Vagina (tissue), 2 donors: ENCODE results near the gene BCAS1. TPM values are rescaled to one million over a fixed set of nuclear protein-coding genes. Genes with fewer than 3 reads are reported as not detected.
"Not testable (repeated sequence)": the region's sequence is repeated elsewhere in the genome, so short reads cannot be mapped to it uniquely, and the experiment has no call there.

Experiments used
- DNase-seq, 2 donors: peaks; one replicate each; pipeline ENCODE4 v3.0.0-alpha.2; 2017; ENCODE audit errors: extremely low spot score in 2 of 2
- H3K27ac ChIP-seq: fragments of 200-600 bp; sonication (generic); one replicate; pipeline ENCODE4 v1.5.1; 2019
- H3K27me3 ChIP-seq: fragments of 200-600 bp; sonication (generic); one replicate; pipeline ENCODE4 v1.5.1; 2019
- H3K36me3 ChIP-seq, 2 donors: fragments of 200-600 bp; sonication (generic); one replicate each; pipeline ENCODE4 v1.5.1; 2017 to 2019
- H3K4me1 ChIP-seq: fragments of 200-600 bp; sonication (generic); one replicate; pipeline ENCODE4 v1.5.1; 2019
- H3K4me3 ChIP-seq, 2 donors: fragments of 200-600 bp; sonication (generic); 1 replicate in 1 of 2; 2 replicates in 1 of 2; pipeline ENCODE4 v1.5.1; 2016 to 2019
- H3K9me3 ChIP-seq: fragments of 200-600 bp; sonication (generic); one replicate; pipeline ENCODE4 v1.5.1; 2019
- POLR2A ChIP-seq, 2 donors: fragments of 450-650 bp; IDR thresholded peaks; one replicate each; pipeline ENCODE4 v1.6.1; 2017; ENCODE audit warnings: antibody characterized with exemption in 2 of 2, mild to moderate bottlenecking in 2 of 2, moderate library complexity in 2 of 2
- POLR2AphosphoS5 ChIP-seq, 2 donors: sonication (generic); formaldehyde crosslinking; IDR thresholded peaks; one replicate each; pipeline ENCODE4 v1.9.0; 2017; ENCODE audit warnings: antibody characterized with exemption in 2 of 2, mild to moderate bottlenecking in 2 of 2, low read depth in 1 of 2; ENCODE audit not compliant: insufficient read depth in 1 of 2
- intact Hi-C: fragments of 100-400 bp; cut with DNase I; formaldehyde crosslinking; loops from one replicate; pipeline ENCODE4 v1.15.1; 2023
- total RNA-seq: library from RNA; depleted of rRNA; stranded (reverse); fragments of >200 nt; gene quantifications from one replicate; pipeline ENCODE4 v1.2.3, GENCODE V29; 2016
- TF ChIP-seq, protein P1 (sequence below), 3 experiments: fragments of 450-650 bp in 2 of 3; fragments of 200-600 bp in 1 of 3; sonication (generic) in 1 of 3; IDR thresholded peaks; one replicate each; pipeline ENCODE4 v1.5.1; 2017 to 2019; ENCODE audit warnings: antibody characterized with exemption in 3 of 3, mild to moderate bottlenecking in 2 of 3, moderate library complexity in 2 of 3

BCAS1 gene
- total RNA-seq, 1 donor from 2014 or later, result 2.7 TPM

DNA sequence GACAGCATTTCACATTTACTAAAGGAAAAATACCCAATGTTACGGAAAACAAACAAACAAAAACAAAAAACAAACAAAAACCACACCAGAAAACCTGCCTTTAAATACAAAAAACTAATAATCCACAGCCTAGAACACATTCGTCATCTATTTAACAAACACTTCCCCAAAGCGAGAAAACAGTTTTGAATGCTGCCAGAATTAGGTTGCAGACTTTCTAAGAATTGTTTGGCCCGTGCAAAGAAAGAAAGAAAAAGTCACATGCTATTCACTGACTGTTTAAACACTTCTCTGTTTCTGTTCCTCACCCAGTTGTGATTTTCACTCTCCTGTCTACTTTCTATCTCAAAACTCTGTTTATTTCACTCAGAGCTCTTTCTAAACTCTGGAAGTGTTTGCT is 52.5 kb downstream of the BCAS1 start:
- no peak overlapping the region for H3K27ac ChIP-seq
- TF ChIP-seq, protein P1, sequence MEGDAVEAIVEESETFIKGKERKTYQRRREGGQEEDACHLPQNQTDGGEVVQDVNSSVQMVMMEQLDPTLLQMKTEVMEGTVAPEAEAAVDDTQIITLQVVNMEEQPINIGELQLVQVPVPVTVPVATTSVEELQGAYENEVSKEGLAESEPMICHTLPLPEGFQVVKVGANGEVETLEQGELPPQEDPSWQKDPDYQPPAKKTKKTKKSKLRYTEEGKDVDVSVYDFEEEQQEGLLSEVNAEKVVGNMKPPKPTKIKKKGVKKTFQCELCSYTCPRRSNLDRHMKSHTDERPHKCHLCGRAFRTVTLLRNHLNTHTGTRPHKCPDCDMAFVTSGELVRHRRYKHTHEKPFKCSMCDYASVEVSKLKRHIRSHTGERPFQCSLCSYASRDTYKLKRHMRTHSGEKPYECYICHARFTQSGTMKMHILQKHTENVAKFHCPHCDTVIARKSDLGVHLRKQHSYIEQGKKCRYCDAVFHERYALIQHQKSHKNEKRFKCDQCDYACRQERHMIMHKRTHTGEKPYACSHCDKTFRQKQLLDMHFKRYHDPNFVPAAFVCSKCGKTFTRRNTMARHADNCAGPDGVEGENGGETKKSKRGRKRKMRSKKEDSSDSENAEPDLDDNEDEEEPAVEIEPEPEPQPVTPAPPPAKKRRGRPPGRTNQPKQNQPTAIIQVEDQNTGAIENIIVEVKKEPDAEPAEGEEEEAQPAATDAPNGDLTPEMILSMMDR (IDR thresholded peaks at IDR 0.05), result no peak
- no peak for TF ChIP-seq POLR2A (IDR thresholded peaks at IDR 0.05)
- TF ChIP-seq POLR2AphosphoS5 (IDR thresholded peaks at IDR 0.05; ENCODE audit: insufficient read depth in 1 of 2, low read depth in 1 of 2), result no peak
- no peaks in the 10 kb centered on the region for H3K36me3 ChIP-seq
- DNase-seq, result no peak
- intact Hi-C loops, result no loop called here
- no peaks in the 10 kb centered on the region for H3K4me1 ChIP-seq
- no peaks in the 10 kb centered on the region for H3K9me3 ChIP-seq
- H3K4me3 ChIP-seq, result no peak overlapping the region
- H3K27me3 ChIP-seq, result no peaks in the 10 kb centered on the region

DNA sequence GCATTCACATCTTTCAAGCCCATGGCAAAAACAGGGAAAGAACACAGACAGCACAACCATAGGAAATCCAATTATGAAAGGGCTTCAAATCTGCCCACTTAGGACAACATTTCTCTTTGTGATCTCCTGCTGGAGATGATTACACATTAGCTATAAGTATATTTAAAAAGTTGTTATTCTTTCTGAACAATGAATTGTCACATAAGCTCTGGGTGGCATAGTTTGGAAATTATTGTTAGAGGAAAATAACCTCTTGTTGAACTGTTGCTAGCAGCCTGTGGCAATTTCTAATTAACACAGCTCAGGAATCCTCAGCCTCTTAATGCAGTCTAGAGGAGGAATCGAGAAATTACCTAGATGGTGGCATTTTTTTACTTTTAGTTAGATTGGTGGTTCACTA is 54.9 kb downstream of the BCAS1 start:
- no peaks in the 10 kb centered on the region for H3K4me1 ChIP-seq
- H3K36me3 ChIP-seq, result no peaks in the 10 kb centered on the region
- DNase-seq, result no peak
- H3K4me3 ChIP-seq, result no peak overlapping the region
- TF ChIP-seq POLR2A (IDR thresholded peaks at IDR 0.05) (no peak), POLR2AphosphoS5 (IDR thresholded peaks at IDR 0.05; ENCODE audit: insufficient read depth in 1 of 2, low read depth in 1 of 2) (no peak)
- TF ChIP-seq, protein P1 (IDR thresholded peaks at IDR 0.05), result no peak
- H3K27me3 ChIP-seq, result no peaks in the 10 kb centered on the region
- no peak overlapping the region for H3K27ac ChIP-seq
- intact Hi-C loops, result no loop called here
- H3K9me3 ChIP-seq, result no peaks in the 10 kb centered on the region

DNA sequence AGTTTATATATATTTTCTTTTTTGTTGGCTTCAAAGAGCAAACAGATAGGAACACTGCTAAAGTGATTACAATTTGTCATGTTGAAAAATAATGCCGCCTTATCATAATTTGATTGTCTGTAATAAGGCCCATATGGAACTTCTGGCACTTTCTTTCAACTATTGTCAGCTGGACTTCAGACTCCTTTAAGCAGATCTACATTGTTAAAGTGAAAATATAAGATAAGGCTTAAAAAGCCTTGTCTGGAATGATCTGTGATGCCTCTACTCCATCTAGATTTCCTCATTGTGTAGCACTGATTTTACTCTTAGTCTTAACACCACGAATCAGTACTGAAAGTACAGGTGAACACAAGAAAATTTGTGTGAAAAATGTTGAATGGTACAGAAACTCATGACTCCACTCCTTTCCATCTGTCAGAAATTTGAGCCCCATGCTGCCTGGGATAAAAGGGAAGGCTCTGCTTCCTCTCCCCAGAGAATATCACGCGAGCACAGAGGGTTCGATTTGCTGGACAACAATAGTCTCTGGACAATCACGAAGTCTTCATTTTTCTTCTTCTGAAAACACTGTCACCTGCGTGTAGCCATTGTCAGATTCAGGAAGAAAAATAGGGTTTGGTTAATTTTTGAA is 56.0 kb downstream of the BCAS1 start:
- no peaks in the 10 kb centered on the region for H3K9me3 ChIP-seq

DNA sequence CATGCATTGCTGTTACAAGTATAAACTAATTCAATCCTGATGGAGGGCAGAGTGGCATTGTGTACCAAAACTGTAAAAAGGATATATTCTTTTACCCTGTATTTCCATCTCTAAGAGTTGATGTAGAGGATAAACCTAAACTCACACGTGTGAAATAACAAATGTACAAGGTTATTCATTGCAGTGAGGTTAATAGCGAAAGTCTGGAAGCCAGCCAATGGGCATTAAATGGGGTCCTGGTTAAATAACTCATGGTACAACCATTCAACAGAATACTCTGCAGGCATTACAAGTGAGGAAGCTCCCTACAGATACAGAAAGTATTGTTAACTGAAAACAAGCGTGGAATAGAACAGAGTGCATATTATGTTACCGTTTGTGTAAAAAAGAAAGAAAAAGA is 56.9 kb downstream of the BCAS1 start:
- DNase-seq, result no peak
- intact Hi-C loops, result no loop called here
- no peaks in the 10 kb centered on the region for H3K27me3 ChIP-seq
- H3K4me3 ChIP-seq, result no peak overlapping the region
- H3K4me1 ChIP-seq, result no peaks in the 10 kb centered on the region
- H3K9me3 ChIP-seq, result no peaks in the 10 kb centered on the region
- no peaks in the 10 kb centered on the region for H3K36me3 ChIP-seq
- H3K27ac ChIP-seq, result no peak overlapping the region
- TF ChIP-seq POLR2AphosphoS5 (IDR thresholded peaks at IDR 0.05; ENCODE audit: insufficient read depth in 1 of 2, low read depth in 1 of 2) (no peak), POLR2A (IDR thresholded peaks at IDR 0.05) (no peak)
- TF ChIP-seq, protein P1 (IDR thresholded peaks at IDR 0.05), result no peak

More for the DNA sequence above, 56.0 kb downstream of the BCAS1 start:
- Histone ChIP-seq H3K27me3 (no peaks in the 10 kb centered on the region), H3K4me1 (no peaks in the 10 kb centered on the region), H3K36me3 (no peaks in the 10 kb centered on the region), H3K4me3 (no peak overlapping the region), H3K27ac (no peak overlapping the region)
- intact Hi-C loops, result no loop called here
- no peak for DNase-seq
- TF ChIP-seq POLR2A (IDR thresholded peaks at IDR 0.05), result no peak
- TF ChIP-seq, protein P1 (IDR thresholded peaks at IDR 0.05), result no peak
- no peak for TF ChIP-seq POLR2AphosphoS5 (IDR thresholded peaks at IDR 0.05; ENCODE audit: insufficient read depth in 1 of 2, low read depth in 1 of 2)

DNA sequence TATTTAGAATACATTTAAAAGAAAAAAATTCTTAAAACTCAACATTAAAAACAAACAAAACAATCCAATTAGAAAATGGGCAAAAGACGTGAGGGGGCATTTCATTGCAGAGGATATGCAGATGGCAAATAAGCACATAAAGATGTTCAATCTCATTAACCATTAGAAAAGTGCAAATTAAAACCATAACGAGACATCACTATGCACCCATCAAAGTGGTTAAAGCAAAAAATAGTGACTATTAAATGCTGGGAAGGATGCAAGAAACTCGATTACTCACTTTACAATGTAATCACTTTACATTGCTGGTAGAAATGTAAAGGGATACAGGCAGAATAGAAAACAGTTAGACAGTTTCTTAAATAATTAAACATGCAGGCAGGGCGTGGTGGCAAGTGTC is 59.0 kb downstream of the BCAS1 start:
- Histone ChIP-seq H3K9me3 (no peaks in the 10 kb centered on the region), H3K4me1 (no peaks in the 10 kb centered on the region), H3K27ac (no peak overlapping the region), H3K27me3 (no peaks in the 10 kb centered on the region), H3K4me3 (no peak overlapping the region), H3K36me3 (no peaks in the 10 kb centered on the region)
- no peak for DNase-seq
- intact Hi-C loops, result no loop called here
- TF ChIP-seq POLR2A (IDR thresholded peaks at IDR 0.05), result no peak
- no peak for TF ChIP-seq POLR2AphosphoS5 (IDR thresholded peaks at IDR 0.05; ENCODE audit: insufficient read depth in 1 of 2, low read depth in 1 of 2)
- TF ChIP-seq, protein P1 (IDR thresholded peaks at IDR 0.05), result no peak

DNA sequence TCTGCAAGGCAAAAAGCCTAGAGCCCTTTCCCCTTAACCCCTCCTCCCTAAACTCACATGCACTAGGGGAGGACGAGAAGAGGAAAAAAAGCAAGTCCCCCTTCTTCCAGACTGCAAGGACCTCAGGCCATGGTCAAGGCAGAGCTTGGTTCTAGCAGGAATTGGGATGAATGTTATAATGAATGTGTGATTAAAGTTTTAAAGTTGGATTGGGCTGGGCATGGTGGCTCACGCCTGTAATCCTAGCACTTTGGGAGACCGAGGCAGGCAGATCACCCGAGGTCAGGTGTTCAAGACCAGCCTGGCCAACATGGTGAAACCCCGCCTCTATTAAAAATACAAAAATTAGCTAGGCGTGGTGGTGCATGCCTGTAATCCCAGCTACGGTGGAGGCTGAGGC is 64.2 kb downstream of the BCAS1 start:
- H3K9me3 ChIP-seq, H3K27me3 ChIP-seq, H3K27ac ChIP-seq, DNase-seq, H3K4me1 ChIP-seq, intact Hi-C loops, H3K4me3 ChIP-seq, H3K36me3 ChIP-seq: not testable (repeated sequence)
